DMS153 treated with DMSO at 0.1 percent for 48 hours (cell line): ENCODE results near the gene LRRC71.

ENCODE experiments used
- DNase-seq: peaks from one replicate; lab custom pipeline; 2025; ENCODE audit not compliant: unreplicated experiment; lab: John Stamatoyannopoulos, UW

Gene LRRC71

GRCh38 chr1:156945881-156946661, 25.6 kb downstream of the LRRC71 start:
- DNase-seq = no peak

- no peak for DNase-seq
Observed at GRCh38 chr1:156947127-156947526, 26.7 kb downstream of the LRRC71 start.

GRCh38 chr1:156947818-156948525, 27.5 kb downstream of the LRRC71 start:
- DNase-seq = no peak

GRCh38 chr1:156948708-156949107, 28.3 kb downstream of the LRRC71 start:
- DNase-seq = no peak

- DNase-seq = no peak
Observed at GRCh38 chr1:156949127-156949526, 28.7 kb downstream of the LRRC71 start.

GRCh38 chr1:156951371-156951770, 30.9 kb downstream of the LRRC71 start:
- DNase-seq = no peak

GRCh38 chr1:156953571-156953970, 33.1 kb downstream of the LRRC71 start:
- DNase-seq = no peak

- no peak for DNase-seq
Observed at GRCh38 chr1:156956333-156956732, 35.9 kb downstream of the LRRC71 start.

GRCh38 chr1:156957634-156958033, 37.2 kb downstream of the LRRC71 start:
- no peak for DNase-seq

GRCh38 chr1:156958247-156958714, 37.8 kb downstream of the LRRC71 start:
- no peak for DNase-seq

GRCh38 chr1:156959414-156959813, 39.0 kb downstream of the LRRC71 start:
- DNase-seq = peak; percentile 94

GRCh38 chr1:156959925-156960324, 39.5 kb downstream of the LRRC71 start:
- DNase-seq = no peak

GRCh38 chr1:156961709-156962108, 41.3 kb downstream of the LRRC71 start:
- no peak for DNase-seq

GRCh38 chr1:156963621-156964020, 43.2 kb downstream of the LRRC71 start:
- no peak for DNase-seq

- DNase-seq = no peak
Observed at GRCh38 chr1:156964441-156964840, 44.0 kb downstream of the LRRC71 start.

GRCh38 chr1:156969496-156969895, 49.1 kb downstream of the LRRC71 start:
- DNase-seq = no peak

- no peak for DNase-seq
Observed at GRCh38 chr1:156970017-156970416, 49.6 kb downstream of the LRRC71 start.

- no peak for DNase-seq
Observed at GRCh38 chr1:156973417-156973816, 53.0 kb downstream of the LRRC71 start.

GRCh38 chr1:156975084-156975483, 54.7 kb downstream of the LRRC71 start:
- DNase-seq = no peak

GRCh38 chr1:156980551-156980950, 60.1 kb downstream of the LRRC71 start:
- DNase-seq = no peak
